ENCODE measurements around the gene MTHFD1L.

DNA sequence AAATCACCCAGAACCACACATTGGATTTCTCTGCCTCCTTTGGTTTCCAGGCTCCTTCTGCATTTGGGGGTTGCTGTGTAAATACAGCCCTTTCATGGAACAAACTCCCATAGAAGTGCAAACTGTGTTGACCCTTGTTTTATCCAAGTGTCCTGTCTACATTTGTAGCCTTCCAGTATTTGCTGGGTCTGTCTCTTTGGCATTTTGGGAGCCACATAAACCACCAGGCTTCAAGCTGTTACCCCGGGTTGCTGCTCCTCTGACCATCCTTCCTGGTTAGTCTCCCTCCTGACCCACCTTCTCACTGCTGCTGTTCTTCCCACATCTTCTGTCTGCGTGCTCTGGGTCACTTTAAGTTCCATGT, 7.6 kb upstream of the MTHFD1L start:
- TF ChIP-seq, protein P1, sequence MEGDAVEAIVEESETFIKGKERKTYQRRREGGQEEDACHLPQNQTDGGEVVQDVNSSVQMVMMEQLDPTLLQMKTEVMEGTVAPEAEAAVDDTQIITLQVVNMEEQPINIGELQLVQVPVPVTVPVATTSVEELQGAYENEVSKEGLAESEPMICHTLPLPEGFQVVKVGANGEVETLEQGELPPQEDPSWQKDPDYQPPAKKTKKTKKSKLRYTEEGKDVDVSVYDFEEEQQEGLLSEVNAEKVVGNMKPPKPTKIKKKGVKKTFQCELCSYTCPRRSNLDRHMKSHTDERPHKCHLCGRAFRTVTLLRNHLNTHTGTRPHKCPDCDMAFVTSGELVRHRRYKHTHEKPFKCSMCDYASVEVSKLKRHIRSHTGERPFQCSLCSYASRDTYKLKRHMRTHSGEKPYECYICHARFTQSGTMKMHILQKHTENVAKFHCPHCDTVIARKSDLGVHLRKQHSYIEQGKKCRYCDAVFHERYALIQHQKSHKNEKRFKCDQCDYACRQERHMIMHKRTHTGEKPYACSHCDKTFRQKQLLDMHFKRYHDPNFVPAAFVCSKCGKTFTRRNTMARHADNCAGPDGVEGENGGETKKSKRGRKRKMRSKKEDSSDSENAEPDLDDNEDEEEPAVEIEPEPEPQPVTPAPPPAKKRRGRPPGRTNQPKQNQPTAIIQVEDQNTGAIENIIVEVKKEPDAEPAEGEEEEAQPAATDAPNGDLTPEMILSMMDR (conservative IDR thresholded peaks at IDR 0.05; ENCODE audit: low read length), result no peak
- TF ChIP-seq EZH2phosphoT487 (IDR thresholded peaks at IDR 0.05; ENCODE audit: borderline replicate concordance), result no peak
